AG04450 (cell line): ENCODE measurements around the gene DCHS2. TPM values are rescaled to one million over a fixed set of nuclear protein-coding genes. Genes with fewer than 3 reads are reported as not detected.

Experiments
- CTCF ChIA-PET: fragments of 300-600, 350-600 bp; formaldehyde crosslinking; extraction: SDS; loops from one replicate; lab custom pipeline; 2022; ENCODE audit warnings: antibody characterized with exemption, inconsistent platforms; lab: Charles Lee
- POLR2A ChIA-PET: fragments of 350-600 bp; formaldehyde crosslinking; extraction: SDS; loops from one replicate; lab custom pipeline; 2021; ENCODE audit warnings: antibody characterized with exemption, inconsistent platforms; lab: Yijun Ruan, JAX
- DNase-seq: peaks from one replicate; pipeline ENCODE4 v3.0.0-alpha.2; 2011; ENCODE audit warnings: low read depth, low spot score
- H3K27ac ChIP-seq: one replicate; pipeline ENCODE4 v1.5.1; 2012; ENCODE audit warnings: low read depth, low read length, control low read depth
- H3K27me3 ChIP-seq: one replicate; pipeline ENCODE4 v1.6.0; 2012; ENCODE audit warnings: low read length; ENCODE audit not compliant: control insufficient read depth, insufficient read depth
- H3K4me3 ChIP-seq: 2 replicates; pipeline ENCODE4 v1.5.1; 2011; ENCODE audit warnings: mild to moderate bottlenecking, low read depth, low read length, control low read depth
- H3K9me3 ChIP-seq: 2 replicates; pipeline ENCODE4 v1.5.1; 2012; ENCODE audit warnings: low read length; ENCODE audit not compliant: control insufficient read depth, insufficient read depth
- polyA plus RNA-seq: library from polyadenylated mRNA; depleted of rRNA; stranded (reverse); fragments of >200 nt; gene quantifications from 2 replicates; pipeline ENCODE4 v1.2.3, GENCODE V29; 2011
- TF ChIP-seq, protein P1 (sequence below): IDR thresholded peaks from 2 replicates; pipeline ENCODE4 v1.5.1; 2011; ENCODE audit warnings: low read depth, low read length, control low read depth, inconsistent platforms

DCHS2 gene
- polyA plus RNA-seq, 1 experiment = not detected

DNA sequence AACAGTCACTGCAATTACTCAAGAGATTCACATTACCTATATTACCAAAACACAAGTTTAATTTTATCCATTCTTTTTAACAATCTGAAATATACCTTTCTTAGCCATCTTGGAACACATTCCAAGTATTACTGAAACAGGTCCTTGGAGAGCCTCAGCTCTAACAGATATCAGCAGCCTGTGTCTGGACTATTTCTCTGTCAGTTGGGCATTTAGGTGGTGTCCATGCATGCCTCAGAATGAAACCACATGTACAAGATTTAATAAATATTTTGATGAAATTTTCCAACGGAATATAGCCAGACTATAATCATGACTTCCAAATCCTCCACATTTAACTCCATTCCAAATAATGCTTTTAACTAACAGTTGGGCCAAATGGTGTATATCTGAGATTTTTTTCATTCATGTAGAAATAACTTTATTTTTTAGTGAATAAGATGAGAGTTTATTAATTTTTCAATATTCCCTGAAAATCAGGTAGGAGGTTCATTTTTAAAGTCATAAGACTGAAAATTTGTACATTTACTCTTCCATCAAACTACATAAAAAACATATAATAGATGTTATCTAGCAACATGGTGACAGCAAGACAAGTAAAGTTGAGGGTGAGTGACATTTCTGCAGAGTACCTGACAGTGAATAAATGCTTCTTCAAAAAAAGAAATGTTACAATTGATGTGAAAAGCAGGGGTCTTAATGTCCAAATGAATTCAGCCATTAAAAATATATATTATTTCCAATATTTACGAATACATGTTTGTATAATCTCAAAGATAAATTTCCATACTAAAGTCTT lies 174.2 kb downstream of the DCHS2 start:
- no peak for DNase-seq
- CTCF ChIA-PET = no interaction called here

DNA sequence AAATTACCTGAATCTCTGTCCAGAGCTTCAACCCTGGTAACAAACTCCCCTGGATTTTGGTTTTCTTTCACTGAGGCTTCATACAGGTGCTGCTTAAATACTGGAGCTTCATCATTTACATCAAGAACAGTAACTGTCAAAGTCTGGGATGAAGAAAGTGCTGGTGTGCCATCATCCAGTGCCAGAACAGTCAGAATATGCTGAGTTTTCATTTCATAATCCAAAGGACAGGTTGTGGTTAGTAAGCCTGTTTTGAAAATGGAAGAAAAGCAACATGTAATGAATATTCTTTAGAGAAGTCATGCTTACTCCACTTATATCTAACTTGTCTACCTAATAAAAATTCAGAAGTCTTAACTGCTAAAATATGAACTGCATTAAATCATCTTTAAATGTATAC lies 175.9 kb downstream of the DCHS2 start:
- TF ChIP-seq, protein P1, sequence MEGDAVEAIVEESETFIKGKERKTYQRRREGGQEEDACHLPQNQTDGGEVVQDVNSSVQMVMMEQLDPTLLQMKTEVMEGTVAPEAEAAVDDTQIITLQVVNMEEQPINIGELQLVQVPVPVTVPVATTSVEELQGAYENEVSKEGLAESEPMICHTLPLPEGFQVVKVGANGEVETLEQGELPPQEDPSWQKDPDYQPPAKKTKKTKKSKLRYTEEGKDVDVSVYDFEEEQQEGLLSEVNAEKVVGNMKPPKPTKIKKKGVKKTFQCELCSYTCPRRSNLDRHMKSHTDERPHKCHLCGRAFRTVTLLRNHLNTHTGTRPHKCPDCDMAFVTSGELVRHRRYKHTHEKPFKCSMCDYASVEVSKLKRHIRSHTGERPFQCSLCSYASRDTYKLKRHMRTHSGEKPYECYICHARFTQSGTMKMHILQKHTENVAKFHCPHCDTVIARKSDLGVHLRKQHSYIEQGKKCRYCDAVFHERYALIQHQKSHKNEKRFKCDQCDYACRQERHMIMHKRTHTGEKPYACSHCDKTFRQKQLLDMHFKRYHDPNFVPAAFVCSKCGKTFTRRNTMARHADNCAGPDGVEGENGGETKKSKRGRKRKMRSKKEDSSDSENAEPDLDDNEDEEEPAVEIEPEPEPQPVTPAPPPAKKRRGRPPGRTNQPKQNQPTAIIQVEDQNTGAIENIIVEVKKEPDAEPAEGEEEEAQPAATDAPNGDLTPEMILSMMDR = no peak
- no peaks in the 10 kb centered on the region for H3K27me3 ChIP-seq
- ChIA-PET CTCF (no interaction called here), POLR2A (no interaction called here)
- DNase-seq = no peak
- no peaks in the 10 kb centered on the region for H3K9me3 ChIP-seq
- no peak overlapping the region for H3K4me3 ChIP-seq
- H3K27ac ChIP-seq = no peak overlapping the region

More for the DNA sequence above, 174.2 kb downstream of the DCHS2 start:
- H3K27ac ChIP-seq = no peak overlapping the region
- no peaks in the 10 kb centered on the region for H3K27me3 ChIP-seq
- TF ChIP-seq, protein P1 = no peak
- no peak overlapping the region for H3K4me3 ChIP-seq
- POLR2A ChIA-PET = no interaction called here
- no peaks in the 10 kb centered on the region for H3K9me3 ChIP-seq

DNA sequence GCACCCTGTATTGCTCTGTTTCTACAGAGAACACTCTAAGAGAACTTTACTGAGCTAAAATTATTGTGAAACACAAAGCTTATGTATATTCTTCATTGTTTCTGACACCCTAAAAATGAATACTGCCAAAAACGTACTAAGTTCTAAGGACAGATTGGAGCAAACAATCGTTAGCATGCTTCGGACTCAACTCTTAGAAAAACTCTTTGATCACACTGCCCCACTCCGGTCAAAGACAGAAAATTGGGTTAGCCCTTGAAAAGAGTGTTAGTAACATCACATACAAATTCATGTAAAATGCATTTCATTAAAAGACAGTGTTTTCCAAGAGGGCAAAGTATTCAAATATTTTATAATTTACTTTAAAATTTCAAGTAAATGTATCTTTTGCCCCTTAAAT lies 177.4 kb downstream of the DCHS2 start:
- ChIA-PET POLR2A (no interaction called here), CTCF (no interaction called here)
- Histone ChIP-seq H3K9me3 (no peaks in the 10 kb centered on the region), H3K4me3 (no peak overlapping the region), H3K27me3 (no peaks in the 10 kb centered on the region), H3K27ac (no peak overlapping the region)
- no peak for DNase-seq
- TF ChIP-seq, protein P1 = no peak

DNA sequence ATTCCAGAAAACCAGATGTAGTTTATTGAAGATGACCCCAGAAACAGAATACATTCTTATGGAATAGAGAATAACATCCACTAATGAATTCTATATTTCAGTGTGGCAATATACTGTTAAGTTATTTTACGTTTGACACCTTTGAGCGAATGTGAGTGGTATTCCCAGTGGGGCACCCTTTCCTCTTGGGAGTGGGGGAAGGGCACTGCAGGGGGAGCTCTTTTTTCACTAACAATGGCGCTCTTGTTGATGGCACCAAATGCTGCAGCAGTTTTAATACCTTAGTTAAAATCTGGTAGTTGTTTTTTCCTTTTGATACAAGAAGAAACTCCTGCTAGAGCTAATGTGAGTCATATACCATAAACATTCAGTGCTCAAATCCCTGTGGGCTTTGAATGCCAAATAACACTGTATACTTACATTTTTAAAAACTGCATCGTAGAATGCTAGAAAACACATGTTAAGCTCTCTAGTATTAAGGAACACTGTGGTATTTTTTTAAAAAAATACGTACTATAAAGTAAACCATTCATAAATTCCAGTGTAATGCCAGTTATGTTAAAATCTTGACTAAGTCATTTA lies 178.5 kb downstream of the DCHS2 start:
- Histone ChIP-seq H3K27ac (no peak overlapping the region), H3K4me3 (no peak overlapping the region), H3K27me3 (no peaks in the 10 kb centered on the region), H3K9me3 (no peaks in the 10 kb centered on the region)
- TF ChIP-seq, protein P1 = no peak
- DNase-seq = no peak
- CTCF ChIA-PET = interaction anchor here (0.6 kb wide), 1 partner anchor 107 kb away, joined by 3 read pairs; no protein-coding TSS in a partner anchor
- POLR2A ChIA-PET = no interaction called here

DNA sequence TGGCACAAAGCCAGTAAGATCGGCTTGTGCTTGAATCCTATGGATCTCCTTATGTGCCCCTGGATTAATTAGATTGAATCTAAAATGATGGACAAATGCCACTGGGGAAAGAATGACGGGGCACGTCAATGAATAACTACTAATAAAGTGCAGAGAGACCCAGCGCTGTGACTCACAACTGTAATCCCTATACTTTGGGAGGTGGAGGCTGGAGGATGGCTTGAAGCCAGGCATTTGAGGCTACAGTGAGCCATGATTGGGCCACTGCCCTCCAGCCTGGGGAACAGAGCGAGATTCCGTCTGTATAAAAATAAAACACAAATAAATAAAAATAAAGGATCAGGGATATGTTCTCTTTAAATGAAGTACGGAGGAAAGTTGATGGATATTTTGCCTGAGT lies 179.4 kb downstream of the DCHS2 start:
- Histone ChIP-seq H3K9me3 (no peaks in the 10 kb centered on the region), H3K4me3 (no peak overlapping the region), H3K27ac (no peak overlapping the region), H3K27me3 (no peaks in the 10 kb centered on the region)
- CTCF ChIA-PET = no interaction called here
- POLR2A ChIA-PET = no interaction called here
- TF ChIP-seq, protein P1 = no peak
- DNase-seq = no peak
